Mammary epithelial cell (primary cell): ENCODE measurements around the gene PDIA5.

Source experiments
- EZH2 ChIP-seq: IDR thresholded peaks from 2 replicates; pipeline ENCODE4 v1.6.1; 2012; ENCODE audit warnings: low read length, inconsistent platforms, borderline replicate concordance
- TF ChIP-seq, protein P1 (sequence below), 2 donors: IDR thresholded peaks in 1 of 2; conservative IDR thresholded peaks in 1 of 2; 2 replicates each; pipeline ENCODE4 v1.5.1; 2011 to 2012; ENCODE audit warnings: inconsistent platforms in 2 of 2, low read length in 2 of 2, mild to moderate bottlenecking in 2 of 2, control low read depth in 1 of 2, low read depth in 1 of 2; ENCODE audit not compliant: insufficient read depth in 1 of 2; ENCODE audit errors: extremely low read depth in 1 of 2

DNA sequence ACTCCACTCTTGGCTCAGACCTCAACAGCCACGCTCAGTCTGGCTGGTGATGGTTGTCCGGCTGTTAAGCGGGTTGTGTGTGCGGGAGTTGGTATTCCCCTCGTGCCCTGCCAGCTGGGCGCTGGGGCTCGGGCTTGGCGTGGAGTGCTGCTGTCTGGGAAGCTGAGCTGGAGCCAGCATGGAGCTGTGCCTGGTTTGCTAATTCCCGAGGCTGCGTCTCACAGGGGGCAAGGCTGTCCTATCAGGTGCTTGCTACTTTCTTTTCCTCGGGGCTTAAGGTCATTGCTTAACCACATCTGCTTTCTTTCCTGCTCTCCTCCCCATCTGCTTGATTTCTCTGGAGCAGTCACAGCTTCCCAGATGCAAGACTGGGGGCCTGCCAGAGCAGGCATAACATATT is 29.9 kb downstream of the PDIA5 start:
- TF ChIP-seq, protein P1, sequence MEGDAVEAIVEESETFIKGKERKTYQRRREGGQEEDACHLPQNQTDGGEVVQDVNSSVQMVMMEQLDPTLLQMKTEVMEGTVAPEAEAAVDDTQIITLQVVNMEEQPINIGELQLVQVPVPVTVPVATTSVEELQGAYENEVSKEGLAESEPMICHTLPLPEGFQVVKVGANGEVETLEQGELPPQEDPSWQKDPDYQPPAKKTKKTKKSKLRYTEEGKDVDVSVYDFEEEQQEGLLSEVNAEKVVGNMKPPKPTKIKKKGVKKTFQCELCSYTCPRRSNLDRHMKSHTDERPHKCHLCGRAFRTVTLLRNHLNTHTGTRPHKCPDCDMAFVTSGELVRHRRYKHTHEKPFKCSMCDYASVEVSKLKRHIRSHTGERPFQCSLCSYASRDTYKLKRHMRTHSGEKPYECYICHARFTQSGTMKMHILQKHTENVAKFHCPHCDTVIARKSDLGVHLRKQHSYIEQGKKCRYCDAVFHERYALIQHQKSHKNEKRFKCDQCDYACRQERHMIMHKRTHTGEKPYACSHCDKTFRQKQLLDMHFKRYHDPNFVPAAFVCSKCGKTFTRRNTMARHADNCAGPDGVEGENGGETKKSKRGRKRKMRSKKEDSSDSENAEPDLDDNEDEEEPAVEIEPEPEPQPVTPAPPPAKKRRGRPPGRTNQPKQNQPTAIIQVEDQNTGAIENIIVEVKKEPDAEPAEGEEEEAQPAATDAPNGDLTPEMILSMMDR (conservative IDR thresholded peaks at IDR 0.05 in 1 of 2, IDR thresholded peaks at IDR 0.05 in 1 of 2; ENCODE audit: extremely low read depth in 1 of 2, insufficient read depth in 1 of 2, low read depth in 1 of 2, low read length in 2 of 2): no peak
- TF ChIP-seq EZH2: no peak
